ENCODE data around the gene AGT.
"Not testable (repeated sequence)": the region's sequence is repeated elsewhere in the genome, so short reads cannot be mapped to it uniquely, and the experiment has no call there.

Gene AGT

DNA sequence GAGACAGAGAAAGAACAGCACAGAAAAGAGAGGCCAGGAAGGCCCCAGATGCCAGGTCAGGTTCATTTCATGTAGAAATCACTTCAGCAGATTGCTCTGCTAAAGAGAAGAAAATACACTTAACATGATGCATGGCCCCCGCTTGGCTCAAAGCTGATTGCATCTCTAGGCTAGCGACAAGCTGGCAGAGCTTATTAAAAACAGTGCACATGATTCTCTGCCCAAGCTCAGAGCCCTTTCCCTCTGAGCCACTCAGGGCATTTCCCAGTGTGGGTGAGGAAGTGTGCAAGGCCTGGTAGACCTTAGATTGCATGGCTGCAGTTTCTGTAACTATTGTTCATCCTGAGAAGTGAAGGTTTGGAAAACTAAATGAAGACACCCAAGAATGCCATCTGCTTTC lies 30.0 kb upstream of the AGT start:
- no peak for DNase-seq

DNA sequence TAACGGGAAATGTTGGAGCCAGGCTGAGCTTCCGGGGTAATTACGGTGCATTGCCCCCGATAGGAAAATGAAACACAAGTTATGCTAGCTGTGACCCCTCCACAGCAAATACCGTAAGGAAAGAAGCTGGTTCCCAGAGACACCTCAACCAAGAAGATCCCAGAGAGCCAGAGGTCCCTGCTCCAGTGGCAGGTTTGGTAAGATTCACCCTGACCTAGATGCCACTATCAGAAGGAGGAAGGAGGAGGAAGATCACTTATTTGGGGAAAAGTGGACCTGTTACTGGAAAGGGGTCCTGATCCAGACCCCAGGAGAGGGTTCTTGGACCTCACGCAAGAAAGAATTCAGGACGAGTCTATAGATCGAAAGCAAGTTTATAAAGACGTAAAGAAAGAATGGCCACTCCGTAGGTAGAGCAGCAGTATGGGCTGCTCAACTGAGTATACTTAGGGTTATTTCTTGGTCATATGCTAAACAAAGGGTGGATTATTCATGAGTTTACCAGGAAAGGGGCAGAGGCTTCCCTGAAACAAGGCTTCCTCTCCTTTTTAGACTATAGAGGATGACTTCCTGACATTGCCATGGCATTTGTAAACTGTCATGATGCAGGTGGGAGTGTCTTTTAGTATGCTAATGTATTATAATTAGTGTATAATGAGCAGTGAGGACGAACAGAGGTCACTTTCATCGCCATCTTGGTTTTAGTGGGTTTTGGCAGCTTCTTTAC lies 25.8 kb upstream of the AGT start:
- no peak for DNase-seq

DNA sequence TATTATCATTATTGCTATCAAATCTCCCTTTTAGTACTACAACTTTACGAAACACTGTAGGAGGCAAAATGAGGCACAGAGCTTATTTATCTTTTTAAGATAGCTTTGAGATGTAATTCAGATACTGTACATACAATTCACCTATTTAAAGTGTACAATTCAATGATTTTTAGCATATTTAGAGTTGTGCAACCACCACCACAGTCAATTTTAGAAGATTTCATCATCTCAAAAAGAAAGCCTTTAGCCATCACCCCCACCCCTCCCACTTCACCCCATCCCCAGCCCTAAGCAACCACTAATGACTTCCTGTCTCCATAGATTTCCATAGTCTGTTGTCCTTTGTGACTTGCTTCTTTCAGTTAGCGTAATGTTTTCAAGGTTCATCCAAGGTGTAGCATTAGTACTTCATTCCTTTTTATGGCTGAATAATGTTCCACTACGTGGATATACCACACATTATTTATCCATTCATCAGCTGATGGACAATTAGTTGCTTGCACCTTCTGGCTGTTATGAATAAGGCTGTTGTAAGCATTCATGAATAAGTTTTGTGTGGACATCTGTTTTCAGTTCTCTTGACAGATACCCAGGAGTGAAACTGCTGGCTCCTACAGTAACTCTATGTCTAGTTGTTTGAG lies 23.8 kb upstream of the AGT start:
- no peak for DNase-seq

DNA sequence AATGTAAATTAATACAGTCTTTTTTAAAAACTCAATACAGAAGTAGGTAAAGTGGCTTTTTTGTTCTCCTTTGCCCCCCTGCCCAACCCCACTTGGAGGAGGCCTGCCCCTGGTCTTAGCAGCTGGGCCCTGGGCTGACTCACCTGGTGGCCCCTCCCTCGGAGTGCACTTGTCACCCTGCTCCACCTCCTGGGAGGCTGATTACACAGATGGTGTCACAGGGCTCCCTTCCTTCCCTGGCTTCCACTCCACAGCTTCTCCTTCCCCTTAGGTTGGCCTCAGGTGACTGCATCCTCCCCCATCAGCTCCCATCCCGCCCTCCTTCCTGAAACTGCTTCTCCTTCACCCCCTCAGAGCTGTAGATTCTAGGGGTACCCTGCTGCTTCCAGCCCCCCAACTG lies 21.5 kb upstream of the AGT start:
- no peak for DNase-seq

DNA sequence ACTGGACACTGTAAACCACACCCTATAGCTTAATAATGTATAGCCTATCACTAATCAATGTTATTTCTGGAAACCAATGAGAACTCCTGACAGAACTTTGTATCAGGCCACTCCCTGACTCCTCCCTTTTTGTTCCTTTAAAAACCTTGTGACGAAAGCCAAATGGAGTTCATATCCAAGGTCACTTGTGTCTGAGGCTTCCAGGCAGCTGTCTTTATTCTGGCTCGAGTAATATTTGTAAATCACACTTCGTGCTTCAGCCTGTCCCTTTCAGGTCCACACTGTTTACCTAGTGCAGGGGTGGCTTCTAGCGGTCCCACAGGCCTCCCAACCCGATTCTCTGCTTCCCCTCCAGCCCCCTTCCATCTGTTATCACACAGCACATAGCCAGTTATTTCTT lies 17.1 kb upstream of the AGT start:
- DNase-seq: no peak

DNA sequence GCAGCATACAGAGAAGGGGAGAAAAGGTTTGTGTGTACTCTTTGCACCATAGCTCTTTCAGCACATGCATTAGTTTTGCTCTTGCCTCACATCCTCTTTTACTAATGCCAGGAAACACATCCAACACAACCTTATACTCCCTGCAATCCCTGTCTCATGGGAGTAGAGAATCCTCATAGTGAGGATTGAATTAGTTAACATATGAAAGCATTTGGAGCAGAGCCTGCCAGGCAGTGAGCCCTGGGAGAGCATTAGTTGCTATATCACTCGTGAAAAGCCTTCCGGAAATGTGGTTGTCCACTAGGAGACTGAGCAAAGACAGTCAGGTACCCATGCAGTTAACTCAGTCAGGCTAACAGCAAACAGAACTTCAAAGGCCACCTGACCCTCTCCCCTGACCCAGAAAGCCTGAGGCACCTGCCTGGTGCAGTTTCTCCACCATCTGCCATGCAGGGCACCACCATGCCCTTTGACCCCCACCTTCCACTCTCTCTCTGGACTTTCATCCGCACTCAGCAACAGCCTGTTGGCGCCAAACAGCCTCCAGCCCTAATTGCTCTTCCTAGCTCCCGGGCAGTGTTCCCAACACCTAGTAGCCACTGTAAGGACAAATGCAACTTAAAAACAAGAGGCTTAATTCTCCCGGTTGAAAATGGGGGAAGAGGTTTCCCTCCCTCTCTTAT lies 14.9 kb upstream of the AGT start:
- no peak for DNase-seq

DNA sequence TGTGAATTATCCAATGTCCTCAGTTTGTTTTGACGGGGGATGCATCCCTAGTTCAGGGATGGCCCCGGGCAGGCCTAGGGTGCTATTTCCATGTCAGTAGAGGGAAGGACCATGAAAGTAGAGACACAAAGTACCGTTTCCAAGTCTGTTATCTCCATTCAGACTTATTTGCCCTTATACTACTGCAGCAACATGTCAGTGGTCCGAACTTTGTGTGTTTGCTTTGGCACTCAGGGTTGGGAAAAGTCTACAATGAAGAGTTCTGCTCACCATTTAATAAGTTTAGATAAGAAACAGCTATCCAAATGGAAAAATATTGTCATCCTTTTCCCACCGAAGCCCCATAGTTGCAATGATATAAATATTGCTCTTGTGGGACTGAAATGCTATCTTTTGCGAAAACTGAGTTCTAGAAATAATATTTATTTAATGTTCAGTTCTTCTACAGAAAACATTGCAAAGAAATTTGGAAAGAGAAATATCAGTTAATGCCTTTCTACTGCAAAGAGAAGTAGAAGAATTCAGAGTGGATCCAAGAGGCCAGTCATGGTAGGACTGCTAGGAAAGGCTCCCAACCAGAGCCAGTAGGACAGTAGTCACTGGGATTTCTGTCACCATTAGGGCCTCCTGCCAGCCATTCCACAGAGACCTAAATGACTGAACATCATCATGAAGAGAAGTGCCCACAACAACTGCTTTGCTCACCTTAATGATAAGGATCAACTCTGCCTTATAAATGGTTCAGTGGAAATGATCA lies 11.5 kb upstream of the AGT start:
- DNase-seq: no peak

DNA sequence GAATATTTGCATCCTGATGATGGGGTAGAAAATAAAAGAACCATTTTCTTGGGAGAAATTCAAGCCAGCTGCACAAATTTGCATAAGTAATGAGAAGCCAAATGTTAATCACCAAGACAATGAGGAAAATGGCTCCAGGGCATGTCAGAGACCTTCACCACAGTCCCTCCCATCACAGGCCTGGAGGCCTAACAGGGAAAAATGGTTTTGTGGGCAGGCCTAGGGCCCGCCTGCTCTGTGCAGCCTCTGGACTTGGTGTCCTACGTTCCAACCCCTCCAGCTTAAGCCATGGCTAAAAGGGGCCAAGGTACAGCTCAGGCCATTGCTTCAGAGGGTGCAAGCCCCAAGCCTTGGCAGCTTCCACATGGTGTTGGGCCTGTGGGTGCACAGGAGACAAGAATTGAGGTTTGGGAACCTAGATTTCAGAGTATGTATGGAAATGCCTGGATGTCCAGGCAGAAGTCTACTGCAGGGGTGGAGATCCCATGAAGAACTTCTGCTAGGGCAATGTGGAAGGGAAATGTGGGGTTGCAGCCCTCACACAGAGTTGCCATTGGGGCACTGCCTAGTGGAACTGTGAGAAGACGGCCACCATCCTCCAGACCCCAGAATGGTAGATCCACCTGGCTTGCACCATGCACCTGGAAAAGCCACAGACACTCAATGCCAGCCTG lies 8.1 kb upstream of the AGT start:
- DNase-seq: not testable (repeated sequence)

DNA sequence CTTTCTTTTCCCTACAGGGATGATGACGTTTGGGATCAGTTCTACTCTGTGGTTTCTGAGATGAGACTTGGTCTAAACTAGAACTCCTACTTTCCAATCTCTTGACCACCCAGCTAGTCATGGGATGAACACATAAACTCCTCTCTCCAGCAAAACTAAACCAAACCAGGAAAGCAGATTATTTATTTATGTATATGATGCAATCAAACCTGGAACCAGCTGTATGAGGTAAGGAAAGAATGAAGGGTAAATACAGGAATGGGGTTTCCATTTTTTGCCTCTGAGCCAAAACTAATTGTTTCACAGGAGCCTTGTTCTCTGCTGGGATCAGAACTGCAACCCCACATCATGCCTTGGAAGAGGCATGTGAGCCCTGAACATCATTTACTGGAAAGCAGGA lies 3.3 kb upstream of the AGT start:
- no peak for DNase-seq

DNA sequence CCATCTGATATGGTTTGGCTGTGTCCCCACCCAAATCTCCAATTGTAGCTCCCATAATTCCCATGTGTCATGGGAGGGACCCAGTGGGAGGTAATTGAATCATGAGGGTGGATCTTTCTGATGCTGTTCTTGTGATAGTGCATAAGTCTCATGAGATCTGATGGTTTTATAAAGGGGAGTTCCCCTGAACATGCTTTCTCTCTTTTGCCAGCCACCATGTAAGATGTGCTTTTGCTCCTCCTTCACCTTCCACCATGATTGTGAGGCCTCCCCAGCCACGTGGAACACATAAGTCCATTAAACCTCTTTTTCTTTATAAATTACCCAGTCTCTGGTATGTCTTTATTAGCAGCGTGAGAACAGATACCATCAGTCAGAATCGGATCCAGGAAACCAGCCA lies 2.5 kb upstream of the AGT start:
- not testable (repeated sequence) for DNase-seq

DNA sequence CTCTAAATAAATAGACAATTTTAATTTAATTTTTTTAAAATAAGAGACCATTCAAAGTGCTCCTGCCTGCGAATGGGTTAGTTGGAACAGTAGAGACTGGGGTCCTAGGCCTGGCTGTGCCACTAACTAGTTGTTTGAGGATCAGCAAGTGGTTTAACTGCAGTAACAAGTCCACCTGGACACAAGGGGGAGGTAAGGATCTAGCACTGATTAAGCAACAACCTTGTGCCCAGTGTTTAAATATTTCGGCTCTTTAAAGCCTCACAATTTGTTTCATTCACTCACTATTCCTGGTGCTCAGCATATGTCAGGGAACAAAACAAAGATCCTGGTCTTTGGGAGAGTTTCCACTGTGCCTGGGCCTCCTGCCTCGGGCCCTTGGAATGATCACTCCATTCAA lies 1.6 kb upstream of the AGT start:
- DNase-seq: no peak

DNA sequence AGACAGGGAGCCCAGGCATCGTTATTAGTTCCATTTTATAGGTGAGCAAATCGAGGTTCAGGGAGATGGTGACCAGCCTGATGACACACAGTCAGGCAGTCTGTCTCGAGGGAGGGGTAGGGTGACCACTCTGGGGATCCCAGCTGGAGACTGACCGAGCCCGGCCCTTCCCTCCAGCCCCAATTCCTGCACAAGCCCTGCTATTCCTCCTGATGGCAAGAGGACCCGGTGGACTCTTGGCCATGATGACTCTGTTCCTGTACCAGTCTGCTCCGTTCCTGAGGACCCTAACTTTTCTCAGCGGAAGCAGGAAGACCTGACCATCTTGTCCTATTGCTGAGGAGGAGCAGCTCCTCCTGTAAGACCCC lies 391 bp downstream of the AGT start:
- no peak for DNase-seq

DNA sequence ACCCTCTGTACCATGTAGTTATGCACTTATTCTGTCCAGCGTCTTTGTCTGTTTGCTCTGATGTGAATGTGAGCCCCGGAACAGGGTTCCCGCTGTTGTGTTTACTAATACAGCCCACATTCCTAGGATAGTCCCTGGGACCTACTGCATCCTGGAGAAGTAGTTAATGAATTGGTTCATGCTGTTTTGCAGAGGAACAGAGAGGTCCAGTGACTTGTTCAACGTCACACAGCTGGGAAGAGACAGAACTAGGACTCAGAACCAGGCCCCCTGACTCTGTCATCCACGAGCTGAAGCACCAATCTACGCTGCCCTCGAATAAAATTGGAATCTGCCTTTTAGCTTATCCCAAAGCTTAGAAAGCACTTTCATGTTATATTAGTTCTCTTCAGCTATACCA lies 784 bp downstream of the AGT start:
- no peak for DNase-seq

DNA sequence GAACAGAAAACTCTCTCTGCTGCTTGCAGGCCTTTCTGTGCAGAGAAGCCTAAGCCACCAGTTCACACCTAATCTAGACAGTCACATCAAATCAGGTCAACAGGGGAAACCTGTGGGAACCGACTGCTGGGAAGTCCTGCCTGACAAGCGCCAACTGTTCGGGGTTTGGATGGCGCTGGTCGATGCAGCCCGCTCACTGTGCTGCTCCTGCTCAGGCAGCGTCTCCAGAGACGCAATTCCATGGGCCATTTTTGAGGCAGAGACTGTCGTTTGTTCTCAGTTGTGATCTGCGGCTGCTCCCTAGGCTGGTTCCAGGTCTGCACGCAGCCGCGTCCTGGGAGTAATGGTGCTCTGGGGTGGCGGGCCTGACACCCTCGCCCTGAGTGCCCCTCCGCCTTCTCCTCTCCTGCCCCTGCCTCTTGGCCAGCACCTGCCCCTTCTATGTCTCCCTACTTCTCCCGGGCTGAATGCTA lies 1.4 kb downstream of the AGT start:
- DNase-seq: no peak

DNA sequence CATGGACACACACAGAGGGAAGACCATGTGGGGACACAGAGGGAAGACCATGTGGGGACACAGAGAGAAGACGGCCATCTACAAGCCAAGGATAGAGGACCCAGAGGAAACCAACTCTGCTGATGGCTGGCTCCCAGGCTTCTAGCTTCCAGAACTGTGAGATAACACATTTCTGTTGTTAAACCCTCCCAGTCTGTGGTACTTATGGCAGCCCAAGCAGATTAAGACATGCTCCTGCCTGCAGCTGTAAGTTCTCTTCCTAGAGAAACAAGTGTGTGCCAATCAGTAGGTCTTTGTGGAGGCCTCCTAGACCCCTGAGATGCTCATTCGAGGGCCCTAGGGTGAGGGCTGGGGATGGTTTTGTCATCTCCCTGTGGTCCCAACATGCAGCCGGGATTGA lies 2.7 kb downstream of the AGT start:
- no peak for DNase-seq

DNA sequence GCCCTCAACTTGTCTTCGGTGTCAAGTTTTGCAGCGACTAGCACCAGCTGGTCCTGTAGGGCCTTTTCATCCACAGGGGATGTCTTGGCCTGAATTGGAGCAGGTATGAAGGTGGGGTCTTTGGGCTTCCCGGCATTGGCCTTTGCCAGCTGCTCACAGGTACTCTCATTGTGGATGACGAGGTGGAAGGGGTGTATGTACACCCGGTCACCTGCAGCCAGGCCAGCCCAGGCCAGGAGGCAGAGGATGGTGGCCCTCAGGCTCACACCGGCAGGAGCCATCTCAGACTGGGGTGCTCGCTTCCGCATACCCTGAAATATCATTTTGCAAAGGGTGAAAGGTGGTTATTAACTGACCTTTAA lies 3.4 kb downstream of the AGT start:
- DNase-seq: no peak

DNA sequence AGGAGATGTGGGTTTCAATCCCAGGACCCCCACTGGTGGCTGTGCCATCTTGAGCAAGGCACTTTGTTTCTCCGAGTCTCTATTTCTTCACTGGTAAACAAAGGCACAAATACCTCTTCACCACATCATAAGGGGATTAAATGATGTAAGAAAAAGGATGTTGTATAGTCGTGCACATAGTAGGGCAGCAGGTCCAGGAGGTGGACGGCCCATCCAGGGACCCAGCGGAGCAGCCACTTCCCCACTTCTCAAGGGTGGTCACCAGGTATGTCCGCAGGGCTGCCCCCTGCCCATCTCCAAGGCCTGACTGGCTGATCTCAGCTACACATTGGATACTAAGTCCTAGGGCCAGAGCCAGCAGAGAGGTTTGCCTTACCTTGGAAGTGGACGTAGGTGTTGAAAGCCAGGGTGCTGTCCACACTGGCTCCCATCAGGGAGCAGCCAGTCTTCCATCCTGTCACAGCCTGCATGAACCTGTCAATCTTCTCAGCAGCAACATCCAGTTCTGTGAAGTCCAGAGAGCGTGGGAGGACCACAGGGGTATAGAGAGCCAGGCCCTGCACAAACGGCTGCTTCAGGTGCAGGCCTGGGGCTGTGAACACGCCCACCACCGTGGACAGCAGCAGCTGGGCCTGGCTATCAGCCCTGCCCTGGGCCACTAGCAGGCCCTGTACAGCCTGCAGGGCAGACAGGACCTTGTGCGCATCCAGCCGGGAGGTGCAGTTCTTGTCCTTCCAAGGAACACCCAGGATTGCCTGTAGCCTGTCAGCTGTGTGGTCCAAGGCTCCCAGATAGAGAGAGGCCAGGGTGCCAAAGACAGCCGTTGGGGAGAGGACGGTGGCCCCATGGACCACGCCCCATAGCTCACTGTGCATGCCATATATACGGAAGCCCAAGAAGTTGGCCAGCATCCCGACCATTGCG lies 4.0 kb downstream of the AGT start:
- DNase-seq: no peak

DNA sequence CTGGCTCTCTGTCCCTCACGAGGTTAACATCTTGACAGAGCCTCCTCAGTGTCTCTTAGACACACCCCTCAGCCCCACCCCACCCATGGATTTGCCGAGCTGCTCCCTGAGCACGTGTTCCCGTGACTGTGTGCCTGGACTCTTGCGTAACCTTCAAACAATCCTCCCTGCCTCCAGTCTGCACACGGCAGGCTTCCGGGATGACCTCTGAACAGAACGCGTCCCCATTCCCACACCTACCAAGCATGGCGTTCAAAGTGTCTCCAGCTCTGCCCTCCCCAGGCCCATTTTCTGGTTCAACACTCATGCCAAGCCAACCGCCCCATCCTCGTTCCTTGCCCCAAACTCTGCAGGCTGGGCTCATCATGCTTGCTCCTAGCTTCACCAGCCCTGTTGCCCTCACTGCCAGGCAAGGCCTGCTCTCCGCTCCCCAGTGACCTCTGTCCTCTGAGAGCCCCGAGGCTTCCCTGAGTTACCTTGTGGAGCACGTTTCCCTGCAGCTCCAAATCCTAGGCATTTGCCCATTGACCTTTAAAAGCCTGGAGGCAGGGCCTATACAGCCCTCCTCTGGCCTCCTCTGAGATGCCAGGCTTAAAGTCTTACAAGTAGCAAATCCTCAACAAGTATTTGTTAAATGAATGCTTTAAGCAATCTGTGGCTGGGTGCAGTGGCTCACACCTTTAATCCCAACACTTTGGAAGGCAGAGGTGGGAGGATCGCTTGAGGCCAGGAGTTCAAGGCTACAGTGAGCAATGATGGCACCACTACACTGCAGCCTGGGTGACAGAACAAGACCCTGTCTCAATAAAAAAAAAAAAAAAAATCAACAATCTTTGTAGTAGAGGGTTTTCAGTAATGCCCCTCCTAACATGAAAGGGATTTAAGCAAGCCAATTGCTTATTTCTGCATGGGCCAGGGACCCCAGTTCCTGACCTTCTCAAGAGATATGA lies 5.0 kb downstream of the AGT start:
- DNase-seq: no peak

DNA sequence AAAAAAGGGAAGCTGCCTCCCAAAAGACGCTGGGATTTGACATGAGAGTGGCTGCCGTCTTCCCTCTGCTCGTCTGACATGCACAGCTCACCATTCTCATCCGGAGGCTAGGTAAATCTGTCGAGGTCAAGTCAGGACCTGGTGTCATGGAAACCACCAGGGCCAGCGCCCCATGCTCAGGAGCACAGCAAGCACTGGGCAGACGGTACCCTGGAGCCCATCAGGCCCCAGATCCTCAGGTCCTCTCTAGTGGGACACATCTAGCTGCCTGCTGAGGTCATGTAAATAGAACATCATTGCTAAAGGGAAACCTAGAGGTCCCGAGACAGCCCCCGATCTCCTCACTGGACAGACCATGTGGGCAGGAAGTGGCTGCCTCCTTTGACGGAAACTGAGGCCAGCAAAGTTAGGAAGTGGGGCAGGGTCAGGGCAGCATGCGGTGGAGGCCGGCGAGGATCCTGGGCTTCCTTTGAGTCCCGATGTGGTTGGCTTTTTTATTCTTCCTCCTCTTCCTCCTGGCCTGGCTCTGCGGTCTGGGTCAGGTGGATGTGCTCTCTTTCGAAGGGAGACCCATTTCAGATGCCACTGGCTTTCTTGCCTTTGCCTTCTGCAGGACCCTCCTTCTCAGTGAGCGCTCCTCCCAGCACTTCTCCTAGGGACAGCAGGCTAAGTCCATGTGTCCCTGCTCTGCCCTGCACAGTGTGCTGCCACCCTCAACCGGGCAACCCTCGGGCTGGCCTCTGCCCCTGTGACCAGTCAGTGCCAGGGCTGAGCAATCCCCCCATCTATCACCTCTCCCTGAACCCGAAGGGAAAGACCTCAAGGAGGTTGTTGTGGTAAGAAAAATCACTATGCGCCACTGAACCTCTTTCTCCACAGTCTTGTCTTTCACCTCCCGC lies 5.9 kb downstream of the AGT start:
- no peak for DNase-seq

Measured in inflammatory macrophage (primary cell).